Tibial artery (tissue), 4 donors: ENCODE data around the gene PIP5K1C.

Source experiments
- DNase-seq, 2 donors: peaks; one replicate each; pipeline ENCODE4 v3.0.0-alpha.2; 2019
- H3K27ac ChIP-seq, 2 donors: fragments of 200-600 bp; sonication (generic) in 1 of 2; 1 replicate in 1 of 2; 2 replicates in 1 of 2; pipeline ENCODE4 v1.5.1; 2018 to 2019; ENCODE audit warnings: mild to moderate bottlenecking in 1 of 2
- H3K27me3 ChIP-seq, 2 donors: fragments of 200-600 bp; sonication (generic) in 1 of 2; one replicate each; pipeline versions ENCODE4 v1.5.1 to v1.6.0; 2016 to 2019
- H3K36me3 ChIP-seq, 3 donors: fragments of 200-600 bp; sonication (generic) in 2 of 3; one replicate each; pipeline ENCODE4 v1.5.1; 2016 to 2019; ENCODE audit warnings: mild to moderate bottlenecking in 2 of 3
- H3K4me1 ChIP-seq, 4 donors: fragments of 200-600 bp; sonication (generic) in 2 of 4; 1 replicate in 3 of 4; 2 replicates in 1 of 4; pipeline ENCODE4 v1.5.1; 2016 to 2019
- H3K4me3 ChIP-seq, 2 donors: fragments of 200-600 bp; sonication (generic) in 1 of 2; 1 replicate in 1 of 2; 2 replicates in 1 of 2; pipeline ENCODE4 v1.5.1; 2018 to 2019; ENCODE audit warnings: mild to moderate bottlenecking in 2 of 2
- H3K9me3 ChIP-seq, 3 donors: fragments of 200-600 bp; sonication (generic) in 1 of 3; one replicate each; pipeline ENCODE4 v1.5.1; 2016 to 2019
- intact Hi-C: fragments of 100-400 bp; cut with DNase I; formaldehyde crosslinking; loops from one replicate; pipeline ENCODE4 v1.15.0; 2023; ENCODE audit warnings: low total_unique reads
- TF ChIP-seq, protein P1 (sequence below), 2 experiments: fragments of 200-600 bp in 1 of 2; fragments of 450-650 bp in 1 of 2; IDR thresholded peaks; one replicate each; pipeline ENCODE4 v1.5.1; 2017 to 2019; ENCODE audit warnings: antibody characterized with exemption in 2 of 2, mild to moderate bottlenecking in 1 of 2, moderate library complexity in 1 of 2

PIP5K1C gene

DNA sequence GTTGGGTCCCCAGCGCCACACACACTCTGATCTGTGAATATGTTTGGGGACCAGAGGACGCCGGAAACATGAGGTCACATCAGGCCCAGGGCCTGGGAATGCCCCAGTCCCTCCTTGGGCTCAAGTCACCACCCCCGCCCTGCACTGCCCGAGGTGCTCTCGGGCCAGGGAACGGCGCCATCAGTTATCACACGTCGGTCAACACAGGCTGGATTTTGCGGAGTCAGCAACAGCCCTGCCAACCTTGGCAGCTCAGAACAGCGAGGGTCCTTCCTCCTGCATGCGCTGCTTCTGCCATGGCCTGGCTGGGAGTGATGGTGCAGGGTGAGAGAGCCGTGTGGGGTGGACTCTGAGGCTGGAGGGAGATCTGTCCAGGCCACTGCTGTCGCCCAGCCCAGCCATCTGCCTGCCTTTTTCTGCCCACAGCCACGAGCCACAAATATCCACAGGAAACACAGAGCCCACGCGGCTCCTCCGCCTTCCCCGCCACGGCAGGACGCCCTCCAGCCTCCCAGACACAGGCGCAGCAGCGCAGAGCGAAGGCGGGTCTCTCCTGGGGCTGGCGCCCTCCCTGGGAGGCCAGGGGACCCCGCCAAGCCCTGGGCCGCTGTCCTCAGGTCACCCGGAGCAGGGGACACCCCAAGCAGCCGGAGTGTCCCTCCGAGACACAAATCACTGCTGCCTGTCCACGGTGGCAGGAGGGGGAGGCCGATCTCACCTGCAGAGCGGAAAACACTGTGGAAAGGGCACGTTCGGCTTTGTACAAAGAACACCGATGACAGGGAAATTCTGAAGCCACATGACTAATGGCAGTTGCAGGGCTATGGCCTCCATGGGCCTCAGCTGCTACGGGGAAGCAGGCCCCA, 42.0 kb downstream of the PIP5K1C start:
- Histone ChIP-seq H3K9me3 (no peaks in the 10 kb centered on the region), H3K27ac (no peak overlapping the region), H3K36me3 (peaks cover 71 to 93% (median 86%) of the 10 kb centered on the region in 3 donors), H3K4me3 (no peak overlapping the region), H3K27me3 (no peaks in the 10 kb centered on the region), H3K4me1 (no peaks in the 10 kb centered on the region)
- intact Hi-C loops, result no loop called here
- DNase-seq, result no peak
- TF ChIP-seq, protein P1, sequence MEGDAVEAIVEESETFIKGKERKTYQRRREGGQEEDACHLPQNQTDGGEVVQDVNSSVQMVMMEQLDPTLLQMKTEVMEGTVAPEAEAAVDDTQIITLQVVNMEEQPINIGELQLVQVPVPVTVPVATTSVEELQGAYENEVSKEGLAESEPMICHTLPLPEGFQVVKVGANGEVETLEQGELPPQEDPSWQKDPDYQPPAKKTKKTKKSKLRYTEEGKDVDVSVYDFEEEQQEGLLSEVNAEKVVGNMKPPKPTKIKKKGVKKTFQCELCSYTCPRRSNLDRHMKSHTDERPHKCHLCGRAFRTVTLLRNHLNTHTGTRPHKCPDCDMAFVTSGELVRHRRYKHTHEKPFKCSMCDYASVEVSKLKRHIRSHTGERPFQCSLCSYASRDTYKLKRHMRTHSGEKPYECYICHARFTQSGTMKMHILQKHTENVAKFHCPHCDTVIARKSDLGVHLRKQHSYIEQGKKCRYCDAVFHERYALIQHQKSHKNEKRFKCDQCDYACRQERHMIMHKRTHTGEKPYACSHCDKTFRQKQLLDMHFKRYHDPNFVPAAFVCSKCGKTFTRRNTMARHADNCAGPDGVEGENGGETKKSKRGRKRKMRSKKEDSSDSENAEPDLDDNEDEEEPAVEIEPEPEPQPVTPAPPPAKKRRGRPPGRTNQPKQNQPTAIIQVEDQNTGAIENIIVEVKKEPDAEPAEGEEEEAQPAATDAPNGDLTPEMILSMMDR (IDR thresholded peaks at IDR 0.05), result no peak

DNA sequence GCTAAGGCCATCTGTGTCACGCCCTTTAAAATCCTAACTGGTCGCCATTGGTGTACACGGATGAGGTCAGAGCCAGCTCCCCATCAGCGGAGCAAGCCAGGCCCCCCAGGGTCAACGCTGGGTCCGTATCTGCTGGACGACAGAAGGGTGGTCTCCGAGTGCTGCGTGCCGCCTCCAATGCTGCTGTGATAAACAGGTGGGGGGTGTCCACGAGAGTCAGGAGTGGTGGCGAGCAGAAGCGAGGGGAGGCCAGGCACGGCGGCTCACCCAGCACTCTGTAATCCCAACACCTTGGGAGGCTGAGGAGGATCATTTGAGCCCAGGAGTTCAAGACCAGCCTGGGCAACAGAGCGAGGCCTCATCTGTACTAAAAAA, 42.9 kb downstream of the PIP5K1C start:
- Histone ChIP-seq H3K4me3 (no peak overlapping the region), H3K4me1 (no peaks in the 10 kb centered on the region), H3K27me3 (no peaks in the 10 kb centered on the region), H3K36me3 (peaks cover 72 to 93% (median 88%) of the 10 kb centered on the region in 3 donors), H3K9me3 (no peaks in the 10 kb centered on the region), H3K27ac (no peak overlapping the region)
- intact Hi-C loops, result no loop called here
- DNase-seq, result no peak
- TF ChIP-seq, protein P1 (IDR thresholded peaks at IDR 0.05), result no peak

DNA sequence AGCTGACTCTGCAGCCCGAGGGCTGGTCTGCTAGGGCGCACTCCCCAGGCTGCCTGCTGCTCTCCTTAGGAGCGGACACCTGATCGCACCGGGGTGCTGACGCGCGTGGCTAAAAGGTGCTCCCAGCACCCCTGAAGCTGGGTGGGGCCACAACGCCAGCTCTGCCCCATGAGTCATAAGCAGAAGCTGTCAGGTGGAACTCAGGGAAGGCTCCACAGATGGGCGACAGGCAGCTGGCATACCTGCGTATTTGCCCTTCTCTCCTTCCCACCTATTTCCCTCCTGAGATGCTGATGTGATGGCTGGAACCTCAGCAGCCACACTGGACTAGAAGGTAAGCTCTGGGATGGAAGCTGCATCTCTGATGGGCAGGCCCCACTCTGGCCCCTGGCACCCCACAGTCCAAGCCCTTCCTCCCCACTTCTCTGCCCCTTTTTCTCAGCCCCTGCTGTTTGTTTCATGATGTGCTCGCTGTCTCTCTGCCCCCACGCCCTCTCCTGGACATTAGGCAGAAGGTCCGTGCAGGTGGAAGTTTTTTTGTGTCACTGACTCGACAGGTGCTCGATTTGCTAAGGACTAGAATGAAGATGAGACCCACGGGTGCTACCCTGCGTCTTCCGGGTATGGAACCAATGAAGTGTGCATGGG, 43.4 kb downstream of the PIP5K1C start:
- no peak overlapping the region for H3K27ac ChIP-seq
- no peak overlapping the region for H3K4me3 ChIP-seq
- H3K9me3 ChIP-seq, result no peaks in the 10 kb centered on the region
- DNase-seq, result no peak
- no peaks in the 10 kb centered on the region for H3K27me3 ChIP-seq
- H3K4me1 ChIP-seq, result no peaks in the 10 kb centered on the region
- TF ChIP-seq, protein P1 (IDR thresholded peaks at IDR 0.05), result no peak
- intact Hi-C loops, result no loop called here
- peaks cover 77 to 93% (median 88%) of the 10 kb centered on the region in 3 donors for H3K36me3 ChIP-seq

DNA sequence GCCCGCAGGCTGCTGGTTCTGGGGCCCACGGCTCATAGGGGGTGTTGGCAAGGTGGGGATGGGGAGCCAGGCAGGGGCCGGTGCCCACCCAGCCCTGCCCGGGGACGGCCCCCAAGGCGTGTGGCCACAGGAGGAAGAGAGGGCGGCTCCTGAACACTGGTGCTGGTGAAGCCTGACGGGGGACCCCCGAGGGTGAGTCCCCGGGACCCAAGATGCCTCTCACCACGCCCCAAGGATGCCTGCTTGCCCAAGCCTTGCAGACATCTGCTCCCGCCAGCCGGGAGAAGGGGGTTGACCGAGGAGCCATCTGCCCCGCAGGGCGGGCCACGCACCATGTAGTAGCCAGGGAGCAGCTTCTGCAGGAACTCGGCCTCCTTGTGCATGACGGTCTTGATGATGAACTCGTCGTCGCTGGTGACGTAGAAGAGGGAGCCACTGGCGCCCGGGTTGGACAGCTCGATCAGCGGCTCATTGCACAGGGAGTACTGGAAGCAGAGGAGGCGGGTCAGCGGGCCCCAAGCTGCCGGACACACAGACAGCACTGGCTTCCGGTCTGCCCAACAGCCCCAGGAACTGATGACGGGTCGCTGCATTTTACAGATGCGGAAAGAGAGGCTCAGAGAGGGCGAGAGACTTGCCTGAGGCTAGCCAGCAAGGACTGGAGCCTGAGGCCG, 44.1 kb downstream of the PIP5K1C start:
- intact Hi-C loops, result no loop called here
- Histone ChIP-seq H3K27ac (no peak overlapping the region), H3K9me3 (no peaks in the 10 kb centered on the region), H3K4me3 (no peak overlapping the region), H3K27me3 (no peaks in the 10 kb centered on the region), H3K4me1 (no peaks in the 10 kb centered on the region), H3K36me3 (peaks cover 78 to 93% (median 88%) of the 10 kb centered on the region in 3 donors)
- TF ChIP-seq, protein P1 (IDR thresholded peaks at IDR 0.05), result no peak
- no peak for DNase-seq

DNA sequence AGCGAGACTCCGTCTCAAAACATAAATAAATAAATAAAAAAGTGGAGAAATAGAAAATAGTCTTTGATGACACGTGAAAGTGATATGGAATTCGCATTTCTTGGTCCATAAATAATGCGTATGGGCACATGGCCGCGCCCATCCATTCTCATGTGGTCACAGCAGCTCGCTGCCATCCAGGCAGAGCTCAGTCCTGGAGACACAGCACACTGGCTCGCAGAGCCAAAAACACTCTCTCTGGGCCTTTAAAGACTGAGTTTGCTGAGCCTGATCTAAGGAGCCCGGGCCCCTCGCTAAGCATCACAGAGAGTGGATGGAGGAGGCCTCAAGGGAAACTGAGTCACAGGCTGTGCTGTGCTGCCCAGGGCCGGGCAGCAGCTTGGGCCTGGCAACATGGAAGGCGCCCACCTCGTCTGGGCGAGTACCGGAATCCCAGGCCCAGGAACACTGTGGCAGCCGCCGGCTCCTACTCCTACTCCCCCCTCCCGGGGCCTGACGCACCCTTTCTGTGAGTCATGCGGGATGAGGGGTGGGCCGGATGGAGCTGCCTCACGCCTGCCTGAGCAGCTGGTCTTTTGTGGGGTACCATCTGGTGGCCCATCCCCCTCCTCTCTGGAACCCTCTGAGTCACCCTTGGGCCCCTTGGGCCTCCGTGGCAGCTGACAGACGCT, 44.7 kb downstream of the PIP5K1C start:
- TF ChIP-seq, protein P1 (IDR thresholded peaks at IDR 0.05), result no peak
- intact Hi-C loops, result no loop called here
- Histone ChIP-seq H3K36me3 (peaks cover 78 to 93% (median 88%) of the 10 kb centered on the region in 3 donors), H3K9me3 (no peaks in the 10 kb centered on the region), H3K27ac (no peak overlapping the region), H3K4me1 (no peaks in the 10 kb centered on the region), H3K4me3 (no peak overlapping the region), H3K27me3 (no peaks in the 10 kb centered on the region)
- peak in 1 of 2 donors; percentile 70 for DNase-seq
